HEK293T (cell line): Measurements from ENCODE around the gene ACBD4.

Experiments
- ARNT ChIP-seq: fragments of 450-650 bp; IDR thresholded peaks from 2 replicates; pipeline ENCODE4 v1.6.1; 2017; ENCODE audit warnings: mild to moderate bottlenecking
- BHLHE40 ChIP-seq: fragments of 450-650 bp; IDR thresholded peaks from 2 replicates; pipeline ENCODE4 v1.6.1; 2016; ENCODE audit warnings: mild to moderate bottlenecking, moderate library complexity, borderline replicate concordance
- CTBP1 ChIP-seq: fragments of 450-650 bp; IDR thresholded peaks from 2 replicates; pipeline ENCODE4 v1.6.1; 2016; ENCODE audit warnings: borderline replicate concordance
- FOXK2 ChIP-seq: fragments of 450-650 bp; IDR thresholded peaks from 2 replicates; pipeline ENCODE4 v1.6.1; 2016; ENCODE audit warnings: mild to moderate bottlenecking
- FOXM1 ChIP-seq: fragments of 450-650 bp; IDR thresholded peaks from 2 replicates; pipeline ENCODE4 v1.6.1; 2017; ENCODE audit warnings: mild to moderate bottlenecking, borderline replicate concordance
- HDGF ChIP-seq: fragments of 450-650 bp; IDR thresholded peaks from 2 replicates; pipeline ENCODE4 v1.6.1; 2017; ENCODE audit warnings: antibody characterized with exemption, borderline replicate concordance
- L3MBTL2 ChIP-seq: fragments of 450-650 bp; conservative IDR thresholded peaks from 2 replicates; pipeline ENCODE4 v1.6.1; 2016; ENCODE audit warnings: mild to moderate bottlenecking
- LEF1 ChIP-seq: fragments of 450-650 bp; IDR thresholded peaks from 2 replicates; pipeline ENCODE4 v1.6.1; 2017; ENCODE audit warnings: mild to moderate bottlenecking, borderline replicate concordance
- SP1 ChIP-seq: fragments of 450-650 bp; IDR thresholded peaks from 2 replicates; pipeline ENCODE4 v1.6.1; 2017
- TARDBP ChIP-seq: fragments of 450-650 bp; IDR thresholded peaks from 2 replicates; pipeline ENCODE4 v1.6.1; 2016

- TF ChIP-seq SP1 (no peak), HDGF (no peak), FOXK2 (no peak), FOXM1 (no peak), TARDBP (no peak), BHLHE40 (no peak), ARNT (no peak), L3MBTL2 (no peak), CTBP1 (no peak), LEF1 (no peak)
These were observed 5.4 kb upstream of the ACBD4 start for GRCh38 chr17:45129940-45130680.
